ENCODE results near the gene ID3.

The ID3 gene

GRCh38 chr1:23558140-23558871 lies 995 bp downstream of the ID3 start:
- TF ChIP-seq JUND (IDR thresholded peaks at IDR 0.05; ENCODE audit: low read depth), result no peak
- peak in 1 of 2 experiments; percentile 69 for DNase-seq (ENCODE audit: low read depth in 1 of 2, low spot score in 1 of 2)
- in situ Hi-C loops (cut with HindIII; ENCODE audit: low pct_unique_long_range_greater_than_20kb, low sequenced_read_pairs), result no loop called here

GRCh38 chr1:23557471-23558124 lies 1.7 kb downstream of the ID3 start:
- in situ Hi-C loops (cut with HindIII; ENCODE audit: low pct_unique_long_range_greater_than_20kb, low sequenced_read_pairs), result no loop called here
- no peak for DNase-seq (ENCODE audit: low read depth in 1 of 2, low spot score in 1 of 2)
- 0 out of 2 replicates have a peak, but pooled peaks have one; percentile 34 for TF ChIP-seq JUND (IDR thresholded peaks at IDR 0.05; ENCODE audit: low read depth)

GRCh38 chr1:23556635-23557470 lies 2.4 kb downstream of the ID3 start:
- DNase-seq (ENCODE audit: low read depth in 1 of 2, low spot score in 1 of 2), result peak; percentile 39 to 76
- peak; percentile 67 for TF ChIP-seq JUND (IDR thresholded peaks at IDR 0.05; ENCODE audit: low read depth)
- in situ Hi-C loops (cut with HindIII; ENCODE audit: low pct_unique_long_range_greater_than_20kb, low sequenced_read_pairs), result no loop called here

- no peak for TF ChIP-seq JUND (IDR thresholded peaks at IDR 0.05; ENCODE audit: low read depth)
- DNase-seq (ENCODE audit: low read depth in 1 of 2, low spot score in 1 of 2), result peak in 1 of 2 experiments; percentile 44
- in situ Hi-C loops (cut with HindIII; ENCODE audit: low pct_unique_long_range_greater_than_20kb, low sequenced_read_pairs), result no loop called here
Observed at GRCh38 chr1:23555986-23556634, 3.2 kb downstream of the ID3 start.

GRCh38 chr1:23555270-23555985 lies 3.9 kb downstream of the ID3 start:
- DNase-seq (ENCODE audit: low read depth in 1 of 2, low spot score in 1 of 2), result peak in 1 of 2 experiments; percentile 31

GRCh38 chr1:23554481-23555269 lies 4.6 kb downstream of the ID3 start:
- in situ Hi-C loops (cut with HindIII; ENCODE audit: low pct_unique_long_range_greater_than_20kb, low sequenced_read_pairs), result no loop called here
- no peak for TF ChIP-seq JUND (IDR thresholded peaks at IDR 0.05; ENCODE audit: low read depth)
- DNase-seq (ENCODE audit: low read depth in 1 of 2, low spot score in 1 of 2), result peak; percentile 42 to 90

More at GRCh38 chr1:23555270-23555985, 3.9 kb downstream of the ID3 start:
- in situ Hi-C loops (cut with HindIII; ENCODE audit: low pct_unique_long_range_greater_than_20kb, low sequenced_read_pairs), result no loop called here
- TF ChIP-seq JUND (IDR thresholded peaks at IDR 0.05; ENCODE audit: low read depth), result no peak

- no peak for DNase-seq (ENCODE audit: low read depth in 1 of 2, low spot score in 1 of 2)
- TF ChIP-seq JUND (IDR thresholded peaks at IDR 0.05; ENCODE audit: low read depth), result no peak
- in situ Hi-C loops (cut with HindIII; ENCODE audit: low pct_unique_long_range_greater_than_20kb, low sequenced_read_pairs), result no loop called here
Observed at GRCh38 chr1:23554127-23554480, 5.2 kb downstream of the ID3 start.

GRCh38 chr1:23553231-23554126 lies 5.8 kb downstream of the ID3 start:
- TF ChIP-seq JUND (IDR thresholded peaks at IDR 0.05; ENCODE audit: low read depth), result no peak
- in situ Hi-C loops (cut with HindIII; ENCODE audit: low pct_unique_long_range_greater_than_20kb, low sequenced_read_pairs), result no loop called here
- DNase-seq (ENCODE audit: low read depth in 1 of 2, low spot score in 1 of 2), result no peak

GRCh38 chr1:23551849-23552248 lies 7.5 kb downstream of the ID3 start:
- TF ChIP-seq JUND (IDR thresholded peaks at IDR 0.05; ENCODE audit: low read depth), result no peak
- in situ Hi-C loops (cut with HindIII; ENCODE audit: low pct_unique_long_range_greater_than_20kb, low sequenced_read_pairs), result no loop called here
- DNase-seq (ENCODE audit: low read depth in 1 of 2, low spot score in 1 of 2), result no peak

GRCh38 chr1:23548704-23549143 lies 10.6 kb downstream of the ID3 start:
- TF ChIP-seq JUND (IDR thresholded peaks at IDR 0.05; ENCODE audit: low read depth), result no peak
- no peak for DNase-seq (ENCODE audit: low read depth in 1 of 2, low spot score in 1 of 2)
- in situ Hi-C loops (cut with HindIII; ENCODE audit: low pct_unique_long_range_greater_than_20kb, low sequenced_read_pairs), result no loop called here
